LoVo (cell line): ENCODE data around the gene IQGAP1.
A peak's percentile ranks its signal among the peaks of the same experiment; 100 is the strongest.

Experiments used
- DNase-seq: peaks from one replicate; pipeline ENCODE4 v3.0.0-alpha.2; 2016; ENCODE audit warnings: low spot score

IQGAP1 gene

GRCh38 chr15:90530250-90531051 is 142.4 kb downstream of the IQGAP1 start:
- DNase-seq = peak; percentile 31

DNA sequence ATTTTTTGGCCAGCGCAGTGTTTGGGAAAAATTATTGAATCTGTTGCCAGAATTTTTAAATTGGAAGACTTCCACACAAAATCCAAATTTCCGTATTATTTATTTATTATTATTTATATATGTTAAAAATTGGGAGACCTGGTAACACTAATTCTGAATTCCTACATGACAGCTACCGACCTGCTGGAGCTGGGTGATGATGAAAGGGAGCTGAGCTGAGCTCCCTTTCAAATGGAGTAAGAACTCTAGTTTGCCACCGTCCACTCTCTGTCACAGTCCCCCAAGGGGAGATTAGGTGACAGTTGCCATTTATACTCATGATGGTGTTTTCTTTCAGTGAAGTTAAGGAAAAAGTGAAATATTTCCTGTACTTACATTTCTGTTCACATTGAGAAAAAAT is 143.1 kb downstream of the IQGAP1 start:
- DNase-seq = no peak

DNA sequence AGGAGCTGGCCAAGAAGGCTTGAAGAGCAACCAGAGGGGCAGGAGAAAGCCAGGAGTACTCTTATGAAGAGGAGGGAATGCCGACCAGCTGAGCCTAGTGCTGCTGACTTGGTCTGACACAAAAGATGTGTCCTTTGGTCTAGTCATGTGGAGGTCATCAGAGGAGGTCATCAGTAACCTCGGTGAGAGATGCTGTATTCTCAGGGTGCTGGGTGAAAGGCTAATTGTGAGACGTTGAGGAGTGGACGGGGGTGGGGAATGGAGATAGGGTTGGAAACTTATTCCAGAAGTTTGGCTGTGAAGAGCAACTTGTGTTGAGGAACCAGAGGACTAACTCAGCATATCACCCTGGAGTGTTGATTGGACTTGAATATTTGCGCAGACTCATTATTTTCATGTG is 147.2 kb downstream of the IQGAP1 start:
- DNase-seq = no peak

- no peak for DNase-seq
Observed at GRCh38 chr15:90539789-90540188, 151.7 kb downstream of the IQGAP1 start.

DNA sequence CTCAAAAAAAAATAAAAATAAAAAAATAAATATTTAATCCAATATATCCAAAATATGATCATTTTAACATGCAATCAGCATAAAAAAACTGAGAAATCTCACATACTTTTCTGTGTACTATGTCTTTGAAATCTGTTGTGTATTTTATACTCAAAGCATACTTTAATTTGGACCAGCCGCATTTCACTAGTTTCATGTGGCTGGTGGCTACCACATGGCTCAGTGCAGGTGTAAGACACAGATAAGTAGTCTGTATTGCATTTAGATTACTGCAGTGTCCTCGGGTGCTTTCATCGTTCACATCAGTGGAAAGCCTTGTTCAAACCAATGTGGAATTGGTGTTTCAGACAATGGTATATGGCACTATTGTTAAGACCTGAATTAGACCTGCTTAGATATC is 152.7 kb downstream of the IQGAP1 start:
- DNase-seq = no peak

DNA sequence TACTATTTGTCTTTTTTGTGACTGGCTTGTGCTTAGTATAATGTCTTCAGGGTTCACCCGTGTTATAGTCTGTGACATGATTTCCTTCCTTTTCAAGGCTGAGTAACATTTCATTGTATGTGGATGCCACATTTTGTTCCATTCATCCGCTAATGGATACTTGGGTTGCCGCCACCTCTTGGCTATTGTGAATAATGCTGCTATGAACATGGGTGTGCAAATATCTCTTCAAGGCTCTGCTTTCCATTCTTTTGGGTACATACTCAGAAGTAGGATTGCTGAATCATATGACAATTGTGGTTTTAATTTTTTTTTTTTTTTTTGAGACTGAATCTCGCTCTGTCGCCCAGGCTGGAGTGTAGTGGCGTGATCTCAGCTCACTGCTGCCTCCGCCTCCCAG is 157.1 kb downstream of the IQGAP1 start:
- no peak for DNase-seq

DNA sequence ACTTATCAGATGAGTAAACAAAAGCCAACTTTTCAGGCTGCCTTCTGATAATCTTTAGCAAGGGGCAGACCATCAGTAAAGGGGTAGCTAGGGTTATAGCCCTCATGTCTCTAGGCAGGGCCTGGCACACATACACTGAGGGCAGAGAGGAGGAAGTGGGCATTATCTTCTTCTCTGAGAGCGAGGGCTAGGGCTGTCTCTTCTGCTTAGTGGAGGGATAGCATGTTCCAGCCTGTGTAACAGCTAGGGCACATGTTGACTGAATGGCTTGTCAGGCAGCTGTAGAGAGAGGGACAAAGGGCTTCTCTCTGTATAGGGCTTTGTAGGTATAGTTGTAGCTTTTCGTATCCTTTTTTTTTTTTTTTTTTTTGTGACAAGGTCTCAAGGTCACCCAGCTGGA is 159.5 kb downstream of the IQGAP1 start:
- DNase-seq = no peak

- no peak for DNase-seq
Observed at GRCh38 chr15:90550919-90551318, 162.9 kb downstream of the IQGAP1 start.
